OCI-LY7 (cell line): Measurements from ENCODE around the gene ZNF516.

Experiments
- EZH2phosphoT487 ChIP-seq: fragments of 200-600 bp; sonication (generic); IDR thresholded peaks from 2 replicates; pipeline ENCODE4 v1.6.1; 2018; ENCODE audit warnings: low read depth, borderline replicate concordance, mild to moderate bottlenecking, mixed run types, antibody characterized with exemption, low read length, moderate library complexity, mixed read lengths
- TF ChIP-seq, protein P1 (sequence below): fragments of 200-600 bp; sonication (generic); conservative IDR thresholded peaks from 2 replicates; pipeline ENCODE4 v1.5.1; 2014; ENCODE audit warnings: mild to moderate bottlenecking, antibody characterized with exemption, low read length, moderate library complexity, mixed read lengths

- TF ChIP-seq, protein P1, sequence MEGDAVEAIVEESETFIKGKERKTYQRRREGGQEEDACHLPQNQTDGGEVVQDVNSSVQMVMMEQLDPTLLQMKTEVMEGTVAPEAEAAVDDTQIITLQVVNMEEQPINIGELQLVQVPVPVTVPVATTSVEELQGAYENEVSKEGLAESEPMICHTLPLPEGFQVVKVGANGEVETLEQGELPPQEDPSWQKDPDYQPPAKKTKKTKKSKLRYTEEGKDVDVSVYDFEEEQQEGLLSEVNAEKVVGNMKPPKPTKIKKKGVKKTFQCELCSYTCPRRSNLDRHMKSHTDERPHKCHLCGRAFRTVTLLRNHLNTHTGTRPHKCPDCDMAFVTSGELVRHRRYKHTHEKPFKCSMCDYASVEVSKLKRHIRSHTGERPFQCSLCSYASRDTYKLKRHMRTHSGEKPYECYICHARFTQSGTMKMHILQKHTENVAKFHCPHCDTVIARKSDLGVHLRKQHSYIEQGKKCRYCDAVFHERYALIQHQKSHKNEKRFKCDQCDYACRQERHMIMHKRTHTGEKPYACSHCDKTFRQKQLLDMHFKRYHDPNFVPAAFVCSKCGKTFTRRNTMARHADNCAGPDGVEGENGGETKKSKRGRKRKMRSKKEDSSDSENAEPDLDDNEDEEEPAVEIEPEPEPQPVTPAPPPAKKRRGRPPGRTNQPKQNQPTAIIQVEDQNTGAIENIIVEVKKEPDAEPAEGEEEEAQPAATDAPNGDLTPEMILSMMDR: no peak
- no peak for TF ChIP-seq EZH2phosphoT487
Measured at GRCh38 chr18:76390452-76391035, 104.5 kb downstream of the ZNF516 start.
